HepG2 (cell line): ENCODE measurements around the gene CBX2. TPM values are rescaled to one million over a fixed set of nuclear protein-coding genes. Genes with fewer than 3 reads are reported as not detected.

ENCODE experiments used
- ATAD3A ChIP-seq: sonication (generic); formaldehyde crosslinking; IDR thresholded peaks from 2 replicates; pipeline ENCODE4 v1.4.0; 2020; ENCODE audit warnings: missing genetic modification reagents
- CC2D1A ChIP-seq: sonication (generic); formaldehyde crosslinking; IDR thresholded peaks from 2 replicates; pipeline ENCODE4 v1.8.1; 2023; ENCODE audit warnings: mild to moderate bottlenecking, missing genetic modification reagents
- FOXC1 ChIP-seq: sonication (generic); formaldehyde crosslinking; IDR thresholded peaks from 2 replicates; pipeline ENCODE4 v1.8.0; 2022; ENCODE audit warnings: mild to moderate bottlenecking, missing genetic modification reagents, borderline replicate concordance
- NCOA1 ChIP-seq: sonication (generic); formaldehyde crosslinking; IDR thresholded peaks from 2 replicates; pipeline ENCODE4 v1.9.0; 2021; ENCODE audit warnings: missing genetic modification reagents
- PHF8 ChIP-seq: sonication (generic); formaldehyde crosslinking; IDR thresholded peaks from 2 replicates; pipeline ENCODE4 v1.5.0; 2020; ENCODE audit warnings: missing genetic modification reagents
- SMARCE1 ChIP-seq: fragments of 450-650 bp; IDR thresholded peaks from 2 replicates; pipeline ENCODE4 v1.6.1; 2017; ENCODE audit warnings: borderline replicate concordance
- ZBTB40 ChIP-seq, 2 experiments: fragments of 450-650 bp in 1 of 2; sonication (generic) in 1 of 2; formaldehyde crosslinking in 1 of 2; IDR thresholded peaks; 2 replicates each; pipeline versions ENCODE4 v1.6.1 to v1.8.0; 2016 to 2022; ENCODE audit warnings: antibody characterized with exemption in 1 of 2, mild to moderate bottlenecking in 1 of 2, missing genetic modification reagents in 1 of 2
- ZNF337 ChIP-seq: sonication (generic); formaldehyde crosslinking; IDR thresholded peaks from 2 replicates; pipeline ENCODE4 v1.5.1; 2020; ENCODE audit warnings: missing genetic modification reagents, low read depth, mild to moderate bottlenecking, borderline replicate concordance
- ZNF768 ChIP-seq: sonication (generic); formaldehyde crosslinking; IDR thresholded peaks from 2 replicates; pipeline ENCODE4 v1.4.0; 2020; ENCODE audit warnings: missing genetic modification reagents
- polyA plus RNA-seq, 8 experiments: library from polyadenylated mRNA; depleted of rRNA in 3 of 8; stranded (reverse) in 7 of 8; unstranded in 1 of 8; fragments of >200 nt; fragmentation: Illumina TruSeq in 4 of 8; extraction: Trizol in 4 of 8; gene quantifications; 2 replicates each; pipeline versions ENCODE4 v1.2.1 to v1.2.3, GENCODE V29; 2011 to 2016; ENCODE audit warnings: low read depth in 4 of 8, missing spikeins in 1 of 8, mixed read lengths in 1 of 8; ENCODE audit not compliant: insufficient read depth in 1 of 8
- total RNA-seq, 5 experiments: library from RNA; depleted of rRNA; stranded (reverse); fragments of >200 nt; fragmentation: Illumina TruSeq; extraction: Trizol; gene quantifications; 2 replicates each; pipeline ENCODE4 v1.2.3, GENCODE V29; 2016; ENCODE audit warnings: low read depth in 1 of 5
- TF ChIP-seq, protein P1 (sequence below): sonication (generic); formaldehyde crosslinking; IDR thresholded peaks from 2 replicates; pipeline ENCODE4 v1.8.1; 2022; ENCODE audit warnings: low read depth, mild to moderate bottlenecking, missing genetic modification reagents
- TF ChIP-seq, protein P2 (sequence below): sonication (generic); formaldehyde crosslinking; IDR thresholded peaks from 2 replicates; pipeline ENCODE4 v1.4.0; 2020; ENCODE audit warnings: missing genetic modification reagents, borderline replicate concordance

Gene CBX2
- total and polyA plus RNA-seq, 2 of the 13 experiments (the other 11 are each of a cell fraction or from before 2014, with no cell fraction given) = 14.5 to 31.1 TPM

DNA sequence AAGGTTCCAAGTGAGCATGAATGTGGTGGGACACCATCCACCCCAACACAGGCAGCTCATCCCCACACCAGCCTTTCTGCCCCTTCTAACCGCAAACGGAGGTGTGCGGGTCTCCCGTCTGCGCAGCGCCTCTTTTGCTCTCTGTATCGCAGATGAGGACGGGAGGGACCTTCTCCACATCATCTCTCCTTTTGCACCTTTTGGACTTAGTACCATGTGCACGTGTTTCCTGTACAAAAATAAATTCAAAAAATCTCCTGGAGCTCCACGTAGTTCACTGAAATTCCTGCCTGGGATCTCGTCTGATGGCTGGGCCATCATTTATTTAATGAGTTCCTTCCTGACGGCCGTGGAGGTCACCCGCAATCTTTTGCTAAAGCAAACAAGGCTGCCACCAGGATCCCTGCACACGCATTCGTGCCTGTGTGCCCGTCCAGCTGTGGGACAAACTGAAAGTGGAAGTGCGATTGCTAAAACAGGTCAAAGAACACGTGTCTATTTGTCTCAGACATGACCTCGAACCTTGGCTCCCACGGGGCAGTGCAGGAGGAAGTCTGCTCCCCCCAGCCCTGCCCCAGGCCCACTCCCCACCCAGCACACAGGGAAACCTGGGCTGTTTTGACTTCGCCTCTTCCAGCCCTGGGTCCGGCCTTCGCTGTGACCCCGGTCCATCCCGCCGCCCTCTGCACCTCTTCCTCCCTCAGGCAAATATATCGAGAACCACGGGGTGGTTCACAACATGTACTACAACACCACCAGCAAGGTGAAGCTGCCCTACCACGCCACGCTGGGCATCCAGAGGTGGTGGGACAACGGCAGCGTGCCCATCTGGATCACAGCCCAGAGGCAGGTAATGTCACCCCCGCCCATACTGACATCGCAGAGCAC lies 44.9 kb upstream of the CBX2 start (continued):
- TF ChIP-seq NCOA1 (CRISPR knock-in tag) (0 out of 2 replicates have a peak, but pooled peaks have one; percentile 45), PHF8 (CRISPR knock-in tag) (peak; percentile 52; the same call in 1 of the 2 replicates), ZNF768 (no peak), ZBTB40 (IDR thresholded peaks at IDR 0.05) (no peak), ZBTB40 (CRISPR knock-in tag; IDR thresholded peaks at IDR 0.05) (peak; percentile 59; the same call in 1 of the 2 replicates), CC2D1A (CRISPR knock-in tag) (no peak), ZNF337 (CRISPR knock-in tag) (no peak), SMARCE1 (no peak), FOXC1 (no peak), ATAD3A (CRISPR knock-in tag) (0 out of 2 replicates have a peak, but pooled peaks have one; percentile 16)
- TF ChIP-seq, protein P1, sequence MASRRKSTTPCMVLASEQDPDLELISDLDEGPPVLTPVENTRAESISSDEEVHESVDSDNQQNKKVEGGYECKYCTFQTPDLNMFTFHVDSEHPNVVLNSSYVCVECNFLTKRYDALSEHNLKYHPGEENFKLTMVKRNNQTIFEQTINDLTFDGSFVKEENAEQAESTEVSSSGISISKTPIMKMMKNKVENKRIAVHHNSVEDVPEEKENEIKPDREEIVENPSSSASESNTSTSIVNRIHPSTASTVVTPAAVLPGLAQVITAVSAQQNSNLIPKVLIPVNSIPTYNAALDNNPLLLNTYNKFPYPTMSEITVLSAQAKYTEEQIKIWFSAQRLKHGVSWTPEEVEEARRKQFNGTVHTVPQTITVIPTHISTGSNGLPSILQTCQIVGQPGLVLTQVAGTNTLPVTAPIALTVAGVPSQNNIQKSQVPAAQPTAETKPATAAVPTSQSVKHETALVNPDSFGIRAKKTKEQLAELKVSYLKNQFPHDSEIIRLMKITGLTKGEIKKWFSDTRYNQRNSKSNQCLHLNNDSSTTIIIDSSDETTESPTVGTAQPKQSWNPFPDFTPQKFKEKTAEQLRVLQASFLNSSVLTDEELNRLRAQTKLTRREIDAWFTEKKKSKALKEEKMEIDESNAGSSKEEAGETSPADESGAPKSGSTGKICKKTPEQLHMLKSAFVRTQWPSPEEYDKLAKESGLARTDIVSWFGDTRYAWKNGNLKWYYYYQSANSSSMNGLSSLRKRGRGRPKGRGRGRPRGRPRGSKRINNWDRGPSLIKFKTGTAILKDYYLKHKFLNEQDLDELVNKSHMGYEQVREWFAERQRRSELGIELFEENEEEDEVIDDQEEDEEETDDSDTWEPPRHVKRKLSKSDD = no peak; the same call in 1 of the 2 replicates
- TF ChIP-seq, protein P2, sequence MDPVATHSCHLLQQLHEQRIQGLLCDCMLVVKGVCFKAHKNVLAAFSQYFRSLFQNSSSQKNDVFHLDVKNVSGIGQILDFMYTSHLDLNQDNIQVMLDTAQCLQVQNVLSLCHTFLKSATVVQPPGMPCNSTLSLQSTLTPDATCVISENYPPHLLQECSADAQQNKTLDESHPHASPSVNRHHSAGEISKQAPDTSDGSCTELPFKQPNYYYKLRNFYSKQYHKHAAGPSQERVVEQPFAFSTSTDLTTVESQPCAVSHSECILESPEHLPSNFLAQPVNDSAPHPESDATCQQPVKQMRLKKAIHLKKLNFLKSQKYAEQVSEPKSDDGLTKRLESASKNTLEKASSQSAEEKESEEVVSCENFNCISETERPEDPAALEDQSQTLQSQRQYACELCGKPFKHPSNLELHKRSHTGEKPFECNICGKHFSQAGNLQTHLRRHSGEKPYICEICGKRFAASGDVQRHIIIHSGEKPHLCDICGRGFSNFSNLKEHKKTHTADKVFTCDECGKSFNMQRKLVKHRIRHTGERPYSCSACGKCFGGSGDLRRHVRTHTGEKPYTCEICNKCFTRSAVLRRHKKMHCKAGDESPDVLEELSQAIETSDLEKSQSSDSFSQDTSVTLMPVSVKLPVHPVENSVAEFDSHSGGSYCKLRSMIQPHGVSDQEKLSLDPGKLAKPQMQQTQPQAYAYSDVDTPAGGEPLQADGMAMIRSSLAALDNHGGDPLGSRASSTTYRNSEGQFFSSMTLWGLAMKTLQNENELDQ (CRISPR knock-in tag) = no peak
